Smooth muscle cell (in vitro differentiated cells): ENCODE data around the gene SLC22A2. TPM values are rescaled to one million over a fixed set of nuclear protein-coding genes. Genes with fewer than 3 reads are reported as not detected.

ENCODE experiments used
- DNase-seq: peaks from one replicate; lab custom pipeline; 2025; ENCODE audit not compliant: unreplicated experiment; lab: John Stamatoyannopoulos, UW
- H2AFZ ChIP-seq: fragments of 200-600 bp; sonication (generic); 2 replicates; pipeline ENCODE4 v1.6.0; 2016; ENCODE audit warnings: antibody characterized with exemption, low read depth, mild to moderate bottlenecking
- H3F3A ChIP-seq: fragments of 200-600 bp; sonication (generic); 2 replicates; pipeline ENCODE4 v1.6.0; 2017; ENCODE audit warnings: antibody characterized with exemption, low read depth
- H3K27ac ChIP-seq: fragments of 200-600 bp; sonication (generic); 2 replicates; pipeline ENCODE4 v1.5.1; 2016; ENCODE audit warnings: low read depth, mild to moderate bottlenecking
- H3K27me3 ChIP-seq: fragments of 200-600 bp; sonication (generic); 2 replicates; pipeline ENCODE4 v1.6.1; 2016; ENCODE audit warnings: low read depth, mild to moderate bottlenecking
- H3K36me3 ChIP-seq: fragments of 200-600 bp; sonication (generic); 2 replicates; pipeline ENCODE4 v1.5.1; 2016; ENCODE audit warnings: low read depth
- H3K4me1 ChIP-seq: fragments of 200-600 bp; sonication (generic); 2 replicates; pipeline ENCODE4 v1.5.1; 2016; ENCODE audit warnings: low read depth
- H3K4me2 ChIP-seq: fragments of 200-600 bp; sonication (generic); 2 replicates; pipeline ENCODE4 v1.6.0; 2016; ENCODE audit warnings: mild to moderate bottlenecking
- H3K4me3 ChIP-seq: fragments of 200-600 bp; sonication (generic); 2 replicates; pipeline ENCODE4 v1.5.1; 2016; ENCODE audit warnings: mild to moderate bottlenecking
- H3K79me2 ChIP-seq: fragments of 200-600 bp; sonication (generic); 2 replicates; pipeline ENCODE4 v1.6.0; 2016; ENCODE audit warnings: low read depth, mild to moderate bottlenecking
- H3K9ac ChIP-seq: fragments of 200-600 bp; sonication (generic); 2 replicates; pipeline ENCODE4 v1.6.0; 2016; ENCODE audit warnings: low read depth
- H3K9me3 ChIP-seq: fragments of 200-600 bp; sonication (generic); replicated peaks from 2 replicates; pipeline ENCODE4 v1.5.1; 2016; ENCODE audit warnings: low read depth
- H4K20me1 ChIP-seq: fragments of 200-600 bp; sonication (generic); 2 replicates; pipeline ENCODE4 v1.6.0; 2016; ENCODE audit warnings: low read depth
- CTCF ChIP-seq: fragments of 200-600 bp; sonication (generic); IDR thresholded peaks from 2 replicates; pipeline ENCODE4 v1.5.1; 2017; ENCODE audit warnings: borderline replicate concordance, mild to moderate bottlenecking, antibody characterized with exemption; ENCODE audit not compliant: insufficient read depth, poor library complexity, severe bottlenecking
- whole genome bisulfite sequencing: methylation state at CpG from one replicate; pipeline ENCODE4 v1.1.7; 2016; ENCODE audit warnings: low lambda C conversion rate; 5-methylcytosine and 5-hydroxymethylcytosine counted together
- polyA plus RNA-seq: library from polyadenylated mRNA; unstranded; fragments of >200 nt; fragmentation: Nextera tagmentation; extraction: Ambion mirVana; gene quantifications from 2 replicates; pipeline ENCODE4 v1.2.1, GENCODE V29; 2016
- total RNA-seq: library from RNA; depleted of rRNA; stranded (reverse); fragments of >200 nt; gene quantifications from 2 replicates; pipeline ENCODE4 v1.2.3, GENCODE V29; 2014

SLC22A2 gene
- total and polyA plus RNA-seq, 2 experiments from 2014 or later, result 3.5 to 7.0 TPM

GRCh38 chr6:160301339-160301738 is 42.7 kb upstream of the SLC22A2 start:
- H3K27me3 ChIP-seq, result no peaks in the 10 kb centered on the region
- no peak overlapping the region for H3K4me3 ChIP-seq
- no peak overlapping the region for H3K27ac ChIP-seq
- no peaks in the 10 kb centered on the region for H3K36me3 ChIP-seq
- 73% methylated on average over 4 of the region's 4 CpGs for WGBS
- no peak overlapping the region for H2AFZ ChIP-seq
- no peaks in the 10 kb centered on the region for H3K4me1 ChIP-seq
- no peak overlapping the region for H3K9ac ChIP-seq
- no peaks in the 10 kb centered on the region for H3K9me3 ChIP-seq
- no peaks in the 10 kb centered on the region for H3K79me2 ChIP-seq
- no peaks in the 10 kb centered on the region for H3F3A ChIP-seq
- no peak for DNase-seq
- H4K20me1 ChIP-seq, result no peaks in the 10 kb centered on the region
- TF ChIP-seq CTCF, result no peak
- H3K4me2 ChIP-seq, result no peak overlapping the region

GRCh38 chr6:160300076-160300695 is 41.6 kb upstream of the SLC22A2 start:
- H4K20me1 ChIP-seq, result no peaks in the 10 kb centered on the region
- H3K4me3 ChIP-seq, result no peak overlapping the region
- H3K4me1 ChIP-seq, result no peaks in the 10 kb centered on the region
- WGBS, result 69% methylated on average over 15 of the region's 15 CpGs
- no peak overlapping the region for H3K27ac ChIP-seq
- H3K36me3 ChIP-seq, result no peaks in the 10 kb centered on the region
- H3K9ac ChIP-seq, result no peak overlapping the region
- peak overlapping the region; percentile 43 for H3K4me2 ChIP-seq
- peak overlapping the region; percentile 53 for H2AFZ ChIP-seq
- no peaks in the 10 kb centered on the region for H3F3A ChIP-seq
- no peak for DNase-seq
- H3K9me3 ChIP-seq, result no peaks in the 10 kb centered on the region
- H3K79me2 ChIP-seq, result no peaks in the 10 kb centered on the region
- no peaks in the 10 kb centered on the region for H3K27me3 ChIP-seq
- TF ChIP-seq CTCF, result no peak

- Histone ChIP-seq H3K9me3 (no peaks in the 10 kb centered on the region), H3K4me1 (no peaks in the 10 kb centered on the region), H3K27me3 (no peaks in the 10 kb centered on the region), H3K4me3 (no peak overlapping the region), H3K4me2 (no peak overlapping the region), H3K27ac (no peak overlapping the region), H4K20me1 (no peaks in the 10 kb centered on the region), H3K79me2 (no peaks in the 10 kb centered on the region), H3K9ac (no peak overlapping the region), H3F3A (no peaks in the 10 kb centered on the region), H3K36me3 (no peaks in the 10 kb centered on the region), H2AFZ (no peak overlapping the region)
- 97% methylated on average over 11 of the region's 11 CpGs for WGBS
- no peak for TF ChIP-seq CTCF
- no peak for DNase-seq
Measured at GRCh38 chr6:160299559-160299958, 40.9 kb upstream of the SLC22A2 start.

GRCh38 chr6:160298121-160298520 is 39.5 kb upstream of the SLC22A2 start:
- H4K20me1 ChIP-seq, result no peaks in the 10 kb centered on the region
- no peaks in the 10 kb centered on the region for H3K9me3 ChIP-seq
- no peaks in the 10 kb centered on the region for H3K4me1 ChIP-seq
- no peak overlapping the region for H2AFZ ChIP-seq
- no peaks in the 10 kb centered on the region for H3K27me3 ChIP-seq
- DNase-seq, result no peak
- H3K9ac ChIP-seq, result no peak overlapping the region
- no peak overlapping the region for H3K4me3 ChIP-seq
- no peak overlapping the region for H3K27ac ChIP-seq
- H3F3A ChIP-seq, result no peaks in the 10 kb centered on the region
- no peak overlapping the region for H3K4me2 ChIP-seq
- no peak for TF ChIP-seq CTCF
- H3K79me2 ChIP-seq, result no peaks in the 10 kb centered on the region
- H3K36me3 ChIP-seq, result no peaks in the 10 kb centered on the region
- 93% methylated on average over 8 of the region's 8 CpGs for WGBS
